CD14-positive monocyte (primary cell): Measurements from ENCODE around the gene LCN9. TPM values are rescaled to one million over a fixed set of nuclear protein-coding genes. Genes with fewer than 3 reads are reported as not detected.

Experiments
- DNase-seq, 3 donors: peaks; one replicate each; pipeline ENCODE4 v3.0.0-alpha.2; 2011 to 2022
- H2AFZ ChIP-seq: 2 replicates; pipeline ENCODE4 v1.6.0; 2012; ENCODE audit warnings: mild to moderate bottlenecking, low read depth, low read length, inconsistent platforms; ENCODE audit not compliant: insufficient read depth, poor library complexity, severe bottlenecking
- H3K27ac ChIP-seq, 2 donors: 1 replicate in 1 of 2; 2 replicates in 1 of 2; pipeline ENCODE4 v1.5.1; 2012 to 2013; ENCODE audit warnings: low read length in 2 of 2, control low read depth in 1 of 2, inconsistent platforms in 1 of 2, low read depth in 1 of 2, mild to moderate bottlenecking in 1 of 2
- H3K27me3 ChIP-seq, 2 donors: one replicate each; pipeline versions ENCODE4 v1.6.0 to v1.6.1; 2011 to 2013; ENCODE audit warnings: low read length in 2 of 2; ENCODE audit not compliant: control insufficient read depth in 2 of 2, insufficient read depth in 2 of 2
- H3K36me3 ChIP-seq, 2 donors: replicated peaks in 1 of 2; 1 replicate in 1 of 2; 2 replicates in 1 of 2; pipeline versions ENCODE4 v1.5.1 to v1.6.1; 2012 to 2013; ENCODE audit warnings: low read length in 2 of 2, control low read depth in 1 of 2, inconsistent platforms in 1 of 2, mild to moderate bottlenecking in 1 of 2; ENCODE audit not compliant: insufficient read depth in 2 of 2, control insufficient read depth in 1 of 2
- H3K4me1 ChIP-seq, 2 donors: 1 replicate in 1 of 2; 2 replicates in 1 of 2; pipeline versions ENCODE4 v1.5.1 to v1.6.1; 2012 to 2013; ENCODE audit warnings: low read length in 2 of 2, control low read depth in 1 of 2, inconsistent platforms in 1 of 2, mild to moderate bottlenecking in 1 of 2, moderate library complexity in 1 of 2; ENCODE audit not compliant: insufficient read depth in 2 of 2, control insufficient read depth in 1 of 2
- H3K4me2 ChIP-seq: replicated peaks from 2 replicates; pipeline ENCODE3; 2012; ENCODE audit warnings: low read length, moderate library complexity, mild to moderate bottlenecking; ENCODE audit not compliant: poor library complexity, severe bottlenecking; ENCODE audit errors: extremely low read depth
- H3K4me3 ChIP-seq, 3 experiments: fragments of 200-600 bp in 1 of 3; sonication (generic) in 1 of 3; replicated peaks in 1 of 3; 1 replicate in 2 of 3; 2 replicates in 1 of 3; pipeline ENCODE4 v1.5.1; 2011 to 2013; ENCODE audit warnings: low read length in 3 of 3, mild to moderate bottlenecking in 3 of 3, control low read depth in 2 of 3, low read depth in 2 of 3, inconsistent platforms in 1 of 3, moderate library complexity in 1 of 3
- H3K79me2 ChIP-seq: 2 replicates; pipeline ENCODE4 v1.6.0; 2012; ENCODE audit warnings: mild to moderate bottlenecking, control low read depth, inconsistent platforms, low read length, moderate library complexity; ENCODE audit not compliant: insufficient read depth
- H3K9ac ChIP-seq: 2 replicates; pipeline ENCODE4 v1.6.0; 2017; ENCODE audit warnings: low read length, mild to moderate bottlenecking; ENCODE audit not compliant: insufficient read depth, poor library complexity, severe bottlenecking
- H3K9me3 ChIP-seq, 2 donors: replicated peaks in 1 of 2; 1 replicate in 1 of 2; 2 replicates in 1 of 2; pipeline versions ENCODE4 v1.5.1 to v1.6.1; 2012 to 2013; ENCODE audit warnings: low read length in 2 of 2, control low read depth in 1 of 2; ENCODE audit not compliant: control insufficient read depth in 1 of 2, insufficient read depth in 1 of 2
- H4K20me1 ChIP-seq: 2 replicates; pipeline ENCODE4 v1.6.0; 2012; ENCODE audit warnings: mild to moderate bottlenecking, low read length, control low read depth, moderate library complexity; ENCODE audit not compliant: insufficient read depth
- H3K27ac Mint-ChIP-seq, 7 donors: one replicate each; pipeline ENCODE4 v1.8.0; 2020; ENCODE audit warnings: mild to moderate bottlenecking in 7 of 7, mixed read lengths in 7 of 7, moderate library complexity in 6 of 7, inconsistent platforms in 2 of 7
- H3K27me3 Mint-ChIP-seq, 3 donors: one replicate each; pipeline ENCODE4 v1.8.0; 2021 to 2022; ENCODE audit warnings: low read depth in 3 of 3, mild to moderate bottlenecking in 3 of 3, mixed read lengths in 3 of 3, moderate library complexity in 3 of 3, inconsistent platforms in 1 of 3
- H3K36me3 Mint-ChIP-seq, 2 donors: one replicate each; pipeline ENCODE4 v1.8.0; 2020; ENCODE audit warnings: mixed read lengths in 2 of 2, inconsistent platforms in 1 of 2, mild to moderate bottlenecking in 1 of 2
- H3K4me1 Mint-ChIP-seq: one replicate; pipeline ENCODE4 v1.8.0; 2020; ENCODE audit warnings: mild to moderate bottlenecking, mixed read lengths
- H3K4me3 Mint-ChIP-seq, 2 donors: one replicate each; pipeline ENCODE4 v1.8.0; 2020; ENCODE audit warnings: mild to moderate bottlenecking in 2 of 2, mixed read lengths in 2 of 2, moderate library complexity in 1 of 2
- H3K9me3 Mint-ChIP-seq, 7 donors: one replicate each; pipeline ENCODE4 v1.8.0; 2020 to 2022; ENCODE audit warnings: mixed read lengths in 7 of 7, mild to moderate bottlenecking in 6 of 7, moderate library complexity in 6 of 7, inconsistent platforms in 2 of 7
- WGBS: methylation state at CpG from one replicate; pipeline ENCODE4 v1.1.5; 2013; ENCODE audit warnings: missing lambda C conversion rate; ENCODE audit not compliant: insufficient coverage; 5-methylcytosine and 5-hydroxymethylcytosine counted together
- intact Hi-C, 2 donors: fragments of 100-400 bp; cut with micrococcal nuclease; formaldehyde crosslinking; loops; one replicate each; pipeline versions ENCODE4 v1.15.0 to v1.15.1; 2023
- polyA plus RNA-seq, 3 donors: library from polyadenylated mRNA; depleted of rRNA in 1 of 3; unstranded in 2 of 3; stranded (reverse) in 1 of 3; fragments of 300-500 nt in 2 of 3; fragments of >200 nt in 1 of 3; fragmentation: Illumina TruSeq in 2 of 3; gene quantifications; 1 replicate in 2 of 3; 2 replicates in 1 of 3; pipeline ENCODE4 v1.2.3, GENCODE V29; 2012 to 2021
- TF ChIP-seq, protein P1 (sequence below): fragments of 200-600 bp; IDR thresholded peaks from one replicate; pipeline ENCODE4 v1.8.0; 2022; ENCODE audit warnings: antibody characterized with exemption, mild to moderate bottlenecking

Gene LCN9
- polyA plus RNA-seq, 3 donors: not detected

- intact Hi-C loops: no loop called here
- Mint-ChIP-seq H3K4me1 (no peaks in the 10 kb centered on the region), H3K27me3 (peaks cover 2 to 5% (median 4%) of the 10 kb centered on the region in 3 donors), H3K4me3 (no peak overlapping the region), H3K36me3 (no peaks in the 10 kb centered on the region), H3K9me3 (peaks cover 0 to under 1% (median 0%) of the 10 kb centered on the region in 7 donors), H3K27ac (no peak overlapping the region)
- Histone ChIP-seq H3K4me2 (no peak overlapping the region), H3K4me3 (no peak overlapping the region), H3K27ac (no peak overlapping the region), H3K9me3 (no peaks in the 10 kb centered on the region), H2AFZ (no peak overlapping the region), H3K9ac (no peak overlapping the region), H4K20me1 (no peaks in the 10 kb centered on the region), H3K36me3 (no peaks in the 10 kb centered on the region), H3K79me2 (no peaks in the 10 kb centered on the region), H3K4me1 (no peaks in the 10 kb centered on the region), H3K27me3 (no peaks in the 10 kb centered on the region)
- WGBS: 89% methylated on average over 13 of the region's 13 CpGs
- no peak for DNase-seq
- TF ChIP-seq, protein P1, sequence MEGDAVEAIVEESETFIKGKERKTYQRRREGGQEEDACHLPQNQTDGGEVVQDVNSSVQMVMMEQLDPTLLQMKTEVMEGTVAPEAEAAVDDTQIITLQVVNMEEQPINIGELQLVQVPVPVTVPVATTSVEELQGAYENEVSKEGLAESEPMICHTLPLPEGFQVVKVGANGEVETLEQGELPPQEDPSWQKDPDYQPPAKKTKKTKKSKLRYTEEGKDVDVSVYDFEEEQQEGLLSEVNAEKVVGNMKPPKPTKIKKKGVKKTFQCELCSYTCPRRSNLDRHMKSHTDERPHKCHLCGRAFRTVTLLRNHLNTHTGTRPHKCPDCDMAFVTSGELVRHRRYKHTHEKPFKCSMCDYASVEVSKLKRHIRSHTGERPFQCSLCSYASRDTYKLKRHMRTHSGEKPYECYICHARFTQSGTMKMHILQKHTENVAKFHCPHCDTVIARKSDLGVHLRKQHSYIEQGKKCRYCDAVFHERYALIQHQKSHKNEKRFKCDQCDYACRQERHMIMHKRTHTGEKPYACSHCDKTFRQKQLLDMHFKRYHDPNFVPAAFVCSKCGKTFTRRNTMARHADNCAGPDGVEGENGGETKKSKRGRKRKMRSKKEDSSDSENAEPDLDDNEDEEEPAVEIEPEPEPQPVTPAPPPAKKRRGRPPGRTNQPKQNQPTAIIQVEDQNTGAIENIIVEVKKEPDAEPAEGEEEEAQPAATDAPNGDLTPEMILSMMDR: no peak
Measured at GRCh38 chr9:135617991-135618411, 45.1 kb upstream of the LCN9 start.

DNA sequence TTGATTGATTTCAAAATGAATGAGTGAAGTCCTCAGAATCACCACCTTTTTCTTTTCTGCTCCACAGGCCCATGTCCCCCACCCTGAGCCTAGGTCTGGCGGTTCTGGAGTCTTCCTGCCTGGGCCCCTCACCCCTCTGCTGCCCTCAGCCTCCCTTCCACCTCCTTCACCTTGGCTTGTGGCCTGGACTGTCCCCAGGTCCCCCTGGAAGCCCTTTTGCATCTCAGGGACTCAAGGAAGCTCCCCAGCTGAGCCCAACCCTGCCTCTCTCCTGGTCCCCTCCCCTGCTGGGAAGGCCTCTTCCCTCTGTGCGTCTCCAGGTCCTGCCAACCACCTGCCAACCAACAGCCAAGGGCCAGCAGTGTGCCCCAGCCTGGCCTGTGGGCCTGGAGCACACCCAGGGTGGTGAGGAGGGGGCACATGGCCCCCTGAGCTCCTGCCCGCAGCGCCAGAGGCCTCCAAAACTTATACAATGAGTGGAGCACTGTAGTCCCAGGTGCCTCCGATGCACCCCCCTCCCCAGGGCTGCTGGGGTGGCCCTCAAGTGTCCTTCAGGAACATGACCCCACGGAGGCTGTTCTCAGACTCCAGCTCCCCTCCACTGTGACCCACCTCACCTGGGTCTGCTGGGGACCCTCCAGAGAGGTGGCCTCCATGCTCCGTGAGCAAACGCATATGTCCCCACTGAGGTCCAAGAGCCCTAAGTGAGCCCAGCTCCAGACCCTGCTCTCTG is 44.1 kb upstream of the LCN9 start:
- WGBS: 76% methylated on average over 7 of the region's 8 CpGs
- intact Hi-C loops: no loop called here
- Mint-ChIP-seq H3K36me3 (no peaks in the 10 kb centered on the region), H3K9me3 (no peaks in the 10 kb centered on the region), H3K27ac (no peak overlapping the region), H3K4me3 (no peak overlapping the region), H3K4me1 (no peaks in the 10 kb centered on the region), H3K27me3 (peaks cover 2 to 4% (median 3%) of the 10 kb centered on the region in 3 donors)
- H3K79me2 ChIP-seq: no peaks in the 10 kb centered on the region
- no peaks in the 10 kb centered on the region for H4K20me1 ChIP-seq
- H3K4me3 ChIP-seq: no peak overlapping the region
- no peak overlapping the region for H3K4me2 ChIP-seq
- H3K36me3 ChIP-seq: no peaks in the 10 kb centered on the region
- H3K9ac ChIP-seq: no peak overlapping the region
- no peaks in the 10 kb centered on the region for H3K4me1 ChIP-seq
- H2AFZ ChIP-seq: no peak overlapping the region
- H3K27me3 ChIP-seq: no peaks in the 10 kb centered on the region
- no peak for DNase-seq
- H3K27ac ChIP-seq: no peak overlapping the region
- H3K9me3 ChIP-seq: no peaks in the 10 kb centered on the region
- TF ChIP-seq, protein P1: no peak
